Endothelial cell (in vitro differentiated cells): Measurements from ENCODE around the gene IL13. TPM values are rescaled to one million over a fixed set of nuclear protein-coding genes. Genes with fewer than 3 reads are reported as not detected.

Source experiments
- DNase-seq: peaks from one replicate; pipeline ENCODE4 v3.0.0; 2021; ENCODE audit warnings: low spot score
- H3K27ac Mint-ChIP-seq: one replicate; pipeline ENCODE4 v1.8.0; 2021; ENCODE audit warnings: mixed read lengths, inconsistent platforms; ENCODE audit not compliant: unreplicated experiment
- H3K27me3 Mint-ChIP-seq: one replicate; pipeline ENCODE4 v1.8.0; 2021; ENCODE audit warnings: mild to moderate bottlenecking, moderate library complexity, mixed read lengths, inconsistent platforms; ENCODE audit not compliant: unreplicated experiment
- H3K36me3 Mint-ChIP-seq: one replicate; pipeline ENCODE4 v1.8.0; 2021; ENCODE audit warnings: mild to moderate bottlenecking, low read depth, mixed read lengths, inconsistent platforms; ENCODE audit not compliant: unreplicated experiment
- H3K4me1 Mint-ChIP-seq: one replicate; pipeline ENCODE4 v1.8.0; 2021; ENCODE audit warnings: mild to moderate bottlenecking, mixed read lengths, inconsistent platforms; ENCODE audit not compliant: unreplicated experiment
- H3K4me3 Mint-ChIP-seq: one replicate; pipeline ENCODE4 v1.8.0; 2021; ENCODE audit warnings: mild to moderate bottlenecking, mixed read lengths, inconsistent platforms; ENCODE audit not compliant: unreplicated experiment
- H3K9me3 Mint-ChIP-seq: one replicate; pipeline ENCODE4 v1.8.0; 2021; ENCODE audit warnings: mixed read lengths, inconsistent platforms; ENCODE audit not compliant: unreplicated experiment
- total RNA-seq: library from RNA; stranded (reverse); fragmentation: NEBNext Ultra II Directional; extraction: Animal tissue kit (Norgen Biotek cat#: 25700); gene quantifications from one replicate; pipeline ENCODE4 v1.2.1, GENCODE V29; 2021; ENCODE audit not compliant: unreplicated experiment
- TF ChIP-seq, protein P1 (sequence below): fragments of 200-600 bp; sonication (generic); IDR thresholded peaks from one replicate; pipeline ENCODE4 v1.5.0; 2021; ENCODE audit warnings: antibody characterized with exemption; ENCODE audit not compliant: unreplicated experiment

The IL13 gene
- total RNA-seq, 1 donor from 2014 or later: not detected

DNA sequence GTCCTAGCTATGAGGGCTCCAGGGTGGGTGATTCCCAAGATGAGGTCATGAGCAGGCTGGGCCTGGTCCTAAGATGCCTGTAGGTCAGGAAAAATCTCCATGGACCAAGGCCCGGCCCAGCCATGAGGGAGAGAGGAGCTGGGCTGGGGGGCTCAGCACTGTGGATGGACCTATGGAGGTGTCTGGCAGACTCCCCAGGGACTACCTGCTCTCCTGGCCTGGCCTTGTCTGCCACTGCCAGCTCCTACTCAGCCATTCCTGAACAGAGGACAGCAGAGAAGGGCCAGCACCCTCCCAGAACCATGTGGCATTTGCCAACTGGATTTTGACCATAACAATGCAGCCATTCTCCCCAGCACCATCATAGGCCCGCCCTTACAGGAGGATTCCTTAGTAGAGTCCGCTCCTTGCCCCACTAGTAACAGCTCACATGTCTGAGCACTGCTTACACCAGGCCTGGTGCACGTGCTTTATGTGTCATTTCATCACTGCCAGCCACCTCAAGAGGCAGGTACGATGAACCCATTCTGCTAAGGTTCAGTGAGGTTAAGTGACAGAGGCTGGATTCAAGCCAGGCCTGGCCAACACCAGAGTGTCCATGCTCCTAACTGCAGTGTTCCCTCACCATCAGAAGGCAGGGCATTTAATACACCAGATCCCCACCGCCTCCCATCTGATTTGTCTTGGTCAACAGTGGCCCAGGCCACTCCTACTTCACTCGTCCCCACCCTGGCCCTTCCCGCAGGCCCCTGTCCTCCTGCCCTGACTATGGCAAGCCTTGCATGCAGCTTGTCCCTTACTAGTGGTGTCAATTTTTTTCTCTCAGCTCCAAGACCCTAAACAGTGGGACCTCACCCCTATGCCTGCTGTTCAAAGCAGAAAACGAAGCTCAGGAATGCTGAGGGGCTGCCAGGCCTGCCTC lies 669 bp downstream of the IL13 start:
- no peak overlapping the region for H3K27ac Mint-ChIP-seq
- TF ChIP-seq, protein P1, sequence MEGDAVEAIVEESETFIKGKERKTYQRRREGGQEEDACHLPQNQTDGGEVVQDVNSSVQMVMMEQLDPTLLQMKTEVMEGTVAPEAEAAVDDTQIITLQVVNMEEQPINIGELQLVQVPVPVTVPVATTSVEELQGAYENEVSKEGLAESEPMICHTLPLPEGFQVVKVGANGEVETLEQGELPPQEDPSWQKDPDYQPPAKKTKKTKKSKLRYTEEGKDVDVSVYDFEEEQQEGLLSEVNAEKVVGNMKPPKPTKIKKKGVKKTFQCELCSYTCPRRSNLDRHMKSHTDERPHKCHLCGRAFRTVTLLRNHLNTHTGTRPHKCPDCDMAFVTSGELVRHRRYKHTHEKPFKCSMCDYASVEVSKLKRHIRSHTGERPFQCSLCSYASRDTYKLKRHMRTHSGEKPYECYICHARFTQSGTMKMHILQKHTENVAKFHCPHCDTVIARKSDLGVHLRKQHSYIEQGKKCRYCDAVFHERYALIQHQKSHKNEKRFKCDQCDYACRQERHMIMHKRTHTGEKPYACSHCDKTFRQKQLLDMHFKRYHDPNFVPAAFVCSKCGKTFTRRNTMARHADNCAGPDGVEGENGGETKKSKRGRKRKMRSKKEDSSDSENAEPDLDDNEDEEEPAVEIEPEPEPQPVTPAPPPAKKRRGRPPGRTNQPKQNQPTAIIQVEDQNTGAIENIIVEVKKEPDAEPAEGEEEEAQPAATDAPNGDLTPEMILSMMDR: no peak

DNA sequence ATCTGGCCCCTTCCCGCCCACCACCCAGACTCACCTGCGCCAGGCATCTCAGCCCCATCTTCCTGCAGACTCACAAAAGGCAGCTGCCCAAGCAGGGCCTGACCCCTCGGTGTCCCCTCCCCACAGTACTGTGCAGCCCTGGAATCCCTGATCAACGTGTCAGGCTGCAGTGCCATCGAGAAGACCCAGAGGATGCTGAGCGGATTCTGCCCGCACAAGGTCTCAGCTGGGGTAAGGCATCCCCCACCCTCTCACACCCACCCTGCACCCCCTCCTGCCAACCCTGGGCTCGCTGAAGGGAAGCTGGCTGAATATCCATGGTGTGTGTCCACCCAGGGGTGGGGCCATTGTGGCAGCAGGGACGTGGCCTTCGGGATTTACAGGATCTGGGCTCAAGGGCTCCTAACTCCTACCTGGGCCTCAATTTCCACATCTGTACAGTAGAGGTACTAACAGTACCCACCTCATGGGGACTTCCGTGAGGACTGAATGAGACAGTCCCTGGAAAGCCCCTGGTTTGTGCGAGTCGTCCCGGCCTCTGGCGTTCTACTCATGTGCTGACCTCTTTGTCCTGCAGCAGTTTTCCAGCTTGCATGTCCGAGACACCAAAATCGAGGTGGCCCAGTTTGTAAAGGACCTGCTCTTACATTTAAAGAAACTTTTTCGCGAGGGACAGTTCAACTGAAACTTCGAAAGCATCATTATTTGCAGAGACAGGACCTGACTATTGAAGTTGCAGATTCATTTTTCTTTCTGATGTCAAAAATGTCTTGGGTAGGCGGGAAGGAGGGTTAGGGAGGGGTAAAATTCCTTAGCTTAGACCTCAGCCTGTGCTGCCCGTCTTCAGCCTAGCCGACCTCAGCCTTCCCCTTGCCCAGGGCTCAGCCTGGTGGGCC lies 1.9 kb downstream of the IL13 start:
- no peaks in the 10 kb centered on the region for H3K9me3 Mint-ChIP-seq
- no peaks in the 10 kb centered on the region for H3K4me1 Mint-ChIP-seq
- DNase-seq: no peak
- TF ChIP-seq, protein P1: no peak
- no peak overlapping the region for H3K4me3 Mint-ChIP-seq
- no peaks in the 10 kb centered on the region for H3K36me3 Mint-ChIP-seq
- H3K27ac Mint-ChIP-seq: no peak overlapping the region
- H3K27me3 Mint-ChIP-seq: peaks cover 13% of the 10 kb centered on the region

More for the DNA sequence above, 669 bp downstream of the IL13 start:
- H3K4me3 Mint-ChIP-seq: no peak overlapping the region
- peaks cover 15% of the 10 kb centered on the region for H3K27me3 Mint-ChIP-seq
- H3K4me1 Mint-ChIP-seq: no peaks in the 10 kb centered on the region
- H3K9me3 Mint-ChIP-seq: no peaks in the 10 kb centered on the region
- DNase-seq: no peak
- no peaks in the 10 kb centered on the region for H3K36me3 Mint-ChIP-seq

DNA sequence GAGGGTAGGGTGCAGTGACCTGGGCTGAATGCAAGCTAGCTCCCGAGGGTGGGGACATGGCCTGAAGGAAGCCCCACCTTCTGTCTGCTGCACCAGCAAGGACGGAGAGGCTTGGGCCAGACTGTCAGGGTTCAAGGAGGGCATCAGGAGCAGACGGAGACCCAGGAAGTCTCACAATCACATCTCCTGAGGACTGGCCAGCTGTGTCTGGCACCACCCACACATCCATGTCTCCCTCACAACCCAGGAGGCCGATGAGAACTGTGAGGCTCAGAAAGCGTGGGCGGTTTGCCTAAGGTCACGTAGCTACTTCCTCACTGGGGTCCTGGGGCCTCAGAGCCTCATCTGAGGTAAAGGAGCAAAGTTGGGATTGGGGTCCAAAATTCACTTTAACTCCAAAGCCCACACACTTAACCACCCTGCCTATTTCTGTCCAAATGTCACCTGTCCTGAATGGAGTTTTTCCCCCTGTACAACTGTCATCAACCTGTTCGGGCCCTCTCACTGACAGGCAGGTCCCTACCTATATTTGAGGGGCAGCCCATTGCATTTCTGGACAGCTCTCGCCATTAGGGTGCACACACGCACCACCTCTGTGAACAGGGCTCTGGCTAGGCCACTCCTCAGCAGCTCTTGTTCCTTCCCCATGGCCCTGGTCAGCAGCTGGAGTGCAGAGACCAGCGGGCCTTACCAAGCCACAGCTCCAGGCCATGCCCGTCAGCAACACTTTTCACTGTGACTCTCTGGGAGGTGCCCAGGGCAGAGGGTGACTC lies 3.4 kb downstream of the IL13 start:
- Mint-ChIP-seq H3K4me3 (no peak overlapping the region), H3K27me3 (peaks cover 12% of the 10 kb centered on the region), H3K36me3 (no peaks in the 10 kb centered on the region), H3K27ac (peak overlapping the region; percentile 11), H3K4me1 (no peaks in the 10 kb centered on the region), H3K9me3 (no peaks in the 10 kb centered on the region)
- DNase-seq: no peak
- TF ChIP-seq, protein P1: no peak

DNA sequence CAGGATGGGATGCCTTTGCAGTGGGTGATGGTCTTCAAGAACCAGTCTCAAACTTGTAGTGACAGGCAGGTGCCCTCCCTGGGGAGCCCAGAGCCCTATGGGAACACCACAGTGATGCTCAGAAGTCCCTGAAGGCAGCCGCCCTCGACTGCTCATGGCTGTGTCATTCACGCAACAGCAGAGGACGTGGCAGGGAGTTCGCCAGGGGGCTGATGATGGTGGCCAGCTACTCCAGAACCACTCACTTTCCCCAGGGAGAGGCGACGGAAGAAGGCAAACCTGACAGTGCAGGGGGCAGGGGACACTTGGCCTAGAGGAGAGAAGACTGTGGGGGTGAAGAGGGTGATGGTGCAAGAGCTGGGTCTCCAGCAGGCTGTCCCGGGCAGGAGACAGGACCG lies 4.0 kb downstream of the IL13 start:
- H3K27me3 Mint-ChIP-seq: peaks cover 6% of the 10 kb centered on the region
- no peak for DNase-seq
- H3K4me3 Mint-ChIP-seq: no peak overlapping the region
- no peak overlapping the region for H3K27ac Mint-ChIP-seq
- H3K9me3 Mint-ChIP-seq: no peaks in the 10 kb centered on the region
- no peaks in the 10 kb centered on the region for H3K4me1 Mint-ChIP-seq
- H3K36me3 Mint-ChIP-seq: no peaks in the 10 kb centered on the region
- TF ChIP-seq, protein P1: no peak
